H1 (cell line): ENCODE results near the gene OSR1. TPM values are rescaled to one million over a fixed set of nuclear protein-coding genes. Genes with fewer than 3 reads are reported as not detected.

Experiments used
- CTCF ChIA-PET: fragments of 300-600 bp; sonication (Branson Sonifier 250); formaldehyde crosslinking; loops from one replicate; lab custom pipeline; 2021; ENCODE audit not compliant: partially characterized antibody; lab: Charles Lee
- POLR2A ChIA-PET: fragments of 300-600 bp; sonication (Branson Sonifier 250); formaldehyde crosslinking; loops from one replicate; lab custom pipeline; 2021; ENCODE audit warnings: inconsistent platforms; ENCODE audit not compliant: partially characterized antibody; lab: Charles Lee
- DNase-seq, 2 experiments: peaks; one replicate each; pipeline versions ENCODE4 v3.0.0 to v3.0.0-alpha.2; 2010 to 2022; ENCODE audit warnings: low spot score in 2 of 2, low read depth in 1 of 2, mixed read lengths in 1 of 2
- FAIRE-seq: peaks from 2 replicates; lab custom pipeline; 2011; peaks lifted over from hg19 to GRCh38; lab: Jason Lieb, UNC
- H2AFZ ChIP-seq: 2 replicates; pipeline ENCODE4 v1.8.1; 2012; ENCODE audit warnings: low read length, inconsistent platforms
- H2AK5ac ChIP-seq: 2 replicates; pipeline ENCODE4 v1.6.1; 2013; ENCODE audit warnings: low read depth, low read length
- H2BK120ac ChIP-seq: replicated peaks from 2 replicates; pipeline ENCODE3; 2013; ENCODE audit warnings: low read depth, low read length, inconsistent platforms
- H2BK12ac ChIP-seq: 2 replicates; pipeline ENCODE4 v1.6.1; 2013; ENCODE audit warnings: low read depth, low read length
- H2BK15ac ChIP-seq: 2 replicates; pipeline ENCODE4 v1.6.1; 2013; ENCODE audit warnings: low read length
- H2BK20ac ChIP-seq: 2 replicates; pipeline ENCODE4 v1.6.1; 2013; ENCODE audit warnings: low read length
- H2BK5ac ChIP-seq: 2 replicates; pipeline ENCODE4 v1.6.1; 2013; ENCODE audit warnings: low read depth, low read length
- H3K14ac ChIP-seq: 2 replicates; pipeline ENCODE4 v1.6.1; 2013; ENCODE audit warnings: inconsistent platforms; ENCODE audit not compliant: insufficient read length
- H3K18ac ChIP-seq: 2 replicates; pipeline ENCODE4 v1.6.1; 2013; ENCODE audit warnings: low read length; ENCODE audit errors: extremely low read depth
- H3K23ac ChIP-seq: 2 replicates; pipeline ENCODE4 v1.6.1; 2013; ENCODE audit warnings: inconsistent platforms; ENCODE audit not compliant: insufficient read length
- H3K23me2 ChIP-seq: 2 replicates; pipeline ENCODE4 v1.6.1; 2013; ENCODE audit warnings: low read depth, low read length
- H3K27ac ChIP-seq: 2 replicates; pipeline ENCODE4 v1.6.1; 2011; ENCODE audit warnings: low read depth, low read length, inconsistent platforms
- H3K27me3 ChIP-seq, 4 experiments: replicated peaks in 1 of 4; 1 replicate in 1 of 4; 2 replicates in 3 of 4; pipeline versions ENCODE4 v1.6.1 to v1.8.1; 2011 to 2013; ENCODE audit warnings: low read length in 3 of 4, mild to moderate bottlenecking in 3 of 4, inconsistent platforms in 2 of 4, mixed read lengths in 2 of 4, moderate library complexity in 1 of 4; ENCODE audit not compliant: control insufficient read depth in 3 of 4, insufficient read depth in 3 of 4; ENCODE audit errors: extremely low read depth in 1 of 4
- H3K36me3 ChIP-seq, 4 experiments: 2 replicates each; pipeline versions ENCODE4 v1.6.1 to v1.8.1; 2011 to 2013; ENCODE audit warnings: mild to moderate bottlenecking in 4 of 4, low read length in 3 of 4, moderate library complexity in 2 of 4, control low read depth in 1 of 4, inconsistent platforms in 1 of 4; ENCODE audit not compliant: insufficient read depth in 4 of 4, control insufficient read depth in 2 of 4
- H3K4ac ChIP-seq: replicated peaks from 2 replicates; pipeline ENCODE3; 2013; ENCODE audit warnings: low read length, low read depth, mixed read lengths, inconsistent platforms; ENCODE audit not compliant: insufficient read length
- H3K4me1 ChIP-seq, 4 experiments: replicated peaks in 1 of 4; 1 replicate in 1 of 4; 2 replicates in 3 of 4; pipeline versions ENCODE4 v1.6.1 to v1.8.1; 2011 to 2013; ENCODE audit warnings: low read length in 3 of 4, inconsistent platforms in 2 of 4, mixed read lengths in 1 of 4; ENCODE audit not compliant: insufficient read depth in 4 of 4, control insufficient read depth in 3 of 4
- H3K4me2 ChIP-seq, 2 experiments: 2 replicates each; pipeline versions ENCODE4 v1.6.1 to v1.8.1; 2011 to 2013; ENCODE audit warnings: low read depth in 2 of 2, low read length in 2 of 2, control low read depth in 1 of 2, inconsistent platforms in 1 of 2, mild to moderate bottlenecking in 1 of 2; ENCODE audit not compliant: insufficient read depth in 1 of 2
- H3K4me3 ChIP-seq, 4 experiments: fragments of 200-600, 300-600 bp in 1 of 4; sonication (generic), shearing (Covaris generic), sonication (Bioruptor Twin) in 1 of 4; 2 replicates each; pipeline versions ENCODE4 v1.5.1 to v1.8.1; 2011 to 2016; ENCODE audit warnings: low read length in 4 of 4, low read depth in 3 of 4, control low read depth in 2 of 4, inconsistent platforms in 2 of 4, mild to moderate bottlenecking in 2 of 4, mixed read lengths in 1 of 4, moderate library complexity in 1 of 4; ENCODE audit not compliant: insufficient read depth in 2 of 4; ENCODE audit errors: extremely low read depth in 1 of 4
- H3K56ac ChIP-seq: replicated peaks from 2 replicates; pipeline ENCODE3; 2013; ENCODE audit warnings: low read depth, mild to moderate bottlenecking, mixed read lengths, low read length, inconsistent platforms; ENCODE audit not compliant: insufficient read length
- H3K79me1 ChIP-seq: 2 replicates; pipeline ENCODE4 v1.6.1; 2013; ENCODE audit warnings: low read depth, low read length, control low read depth
- H3K79me2 ChIP-seq, 2 experiments: 2 replicates each; pipeline versions ENCODE4 v1.6.1 to v1.8.1; 2012 to 2013; ENCODE audit warnings: low read length in 2 of 2, mild to moderate bottlenecking in 2 of 2, inconsistent platforms in 1 of 2; ENCODE audit not compliant: insufficient read depth in 2 of 2, control insufficient read depth in 1 of 2
- H3K9ac ChIP-seq, 4 experiments: replicated peaks in 1 of 4; 1 replicate in 1 of 4; 2 replicates in 3 of 4; pipeline versions ENCODE4 v1.6.1 to v1.8.1; 2011 to 2013; ENCODE audit warnings: low read depth in 3 of 4, low read length in 3 of 4, control low read depth in 2 of 4, mild to moderate bottlenecking in 2 of 4, moderate library complexity in 2 of 4, inconsistent platforms in 1 of 4; ENCODE audit errors: extremely low read depth in 1 of 4
- H3K9me3 ChIP-seq, 2 experiments: 2 replicates each; pipeline versions ENCODE4 v1.6.1 to v1.8.1; 2012 to 2013; ENCODE audit warnings: mild to moderate bottlenecking in 2 of 2, moderate library complexity in 2 of 2, control low read depth in 1 of 2, inconsistent platforms in 1 of 2, low read depth in 1 of 2, low read length in 1 of 2, mixed read lengths in 1 of 2; ENCODE audit not compliant: insufficient read depth in 2 of 2
- H4K20me1 ChIP-seq, 2 experiments: replicated peaks in 1 of 2; 2 replicates each; pipeline versions ENCODE3 to v1.8.1; 2011 to 2013; ENCODE audit warnings: inconsistent platforms in 2 of 2, low read length in 2 of 2, mild to moderate bottlenecking in 1 of 2; ENCODE audit not compliant: insufficient read depth in 2 of 2, control insufficient read depth in 1 of 2
- H4K5ac ChIP-seq: 2 replicates; pipeline ENCODE4 v1.6.1; 2013; ENCODE audit warnings: low read length, low read depth, mixed read lengths, inconsistent platforms; ENCODE audit not compliant: insufficient read length
- H4K8ac ChIP-seq: 2 replicates; pipeline ENCODE4 v1.8.0; 2013; ENCODE audit warnings: mild to moderate bottlenecking, moderate library complexity, low read length, inconsistent platforms; ENCODE audit not compliant: insufficient read depth; ENCODE audit errors: extremely low read depth
- H4K91ac ChIP-seq: replicated peaks from 2 replicates; pipeline ENCODE3; 2013; ENCODE audit warnings: low read length, mixed read lengths, inconsistent platforms; ENCODE audit not compliant: insufficient read length
- BCL11A ChIP-seq, 2 experiments: IDR thresholded peaks; one replicate each; pipeline ENCODE4 v1.6.1; 2011; ENCODE audit warnings: low read depth in 2 of 2, low read length in 2 of 2, mild to moderate bottlenecking in 2 of 2
- EZH2 ChIP-seq: fragments of 200-600 bp; sonication (generic); IDR thresholded peaks from 2 replicates; pipeline ENCODE4 v1.7.1; 2012; ENCODE audit warnings: low read depth, mild to moderate bottlenecking, moderate library complexity, low read length, inconsistent platforms; ENCODE audit not compliant: severe bottlenecking
- KDM4A ChIP-seq: IDR thresholded peaks from one replicate; pipeline ENCODE4 v1.7.1; 2012; ENCODE audit warnings: low read depth, mild to moderate bottlenecking, moderate library complexity, low read length, inconsistent platforms; ENCODE audit not compliant: severe bottlenecking
- POLR2AphosphoS5 ChIP-seq: IDR thresholded peaks from 2 replicates; pipeline ENCODE4 v1.6.1; 2011; ENCODE audit warnings: low read depth, low read length
- SIRT6 ChIP-seq: IDR thresholded peaks from one replicate; pipeline ENCODE4 v1.7.1; 2012; ENCODE audit warnings: low read length, inconsistent platforms
- SUZ12 ChIP-seq: fragments of 200-600 bp; sonication (generic); IDR thresholded peaks from 2 replicates; pipeline ENCODE4 v1.6.1; 2012; ENCODE audit warnings: mild to moderate bottlenecking, inconsistent platforms, low read length, moderate library complexity, mixed read lengths
- WGBS, 2 experiments: shearing (Covaris generic) in 1 of 2; methylation state at CpG; one replicate each; pipeline versions ENCODE4 v1.1.6 to v1.1.7; 2013 to 2015; ENCODE audit warnings: low lambda C conversion rate in 2 of 2, mixed read lengths in 2 of 2, inconsistent platforms in 1 of 2, low coverage in 1 of 2, missing lambda C conversion rate in 1 of 2; ENCODE audit not compliant: insufficient replicate concordance in 2 of 2, insufficient coverage in 1 of 2, insufficient read length in 1 of 2; ENCODE audit errors: extremely low coverage in 1 of 2, missing lambda C conversion rate in 1 of 2; 5-methylcytosine and 5-hydroxymethylcytosine counted together
- polyA plus RNA-seq, 7 experiments: library from polyadenylated mRNA; depleted of rRNA in 3 of 7; stranded (reverse) in 5 of 7; unstranded in 2 of 7; fragments of >200 nt in 5 of 7; fragments of 200-250 nt in 2 of 7; gene quantifications; 1 replicate in 5 of 7; 2 replicates in 1 of 7; 4 replicates in 1 of 7; pipeline versions ENCODE4 v1.2.1 to v1.2.3, GENCODE V29; 2011 to 2013; ENCODE audit warnings: missing spikeins in 2 of 7, mixed read lengths in 2 of 7
- total RNA-seq: library from RNA; stranded (reverse); fragmentation: NEBNext Ultra II Directional; extraction: Animal tissue kit (Norgen Biotek cat#: 25700); gene quantifications from 2 replicates; pipeline ENCODE4 v1.2.1, GENCODE V29; 2021

OSR1 gene
- total and polyA plus RNA-seq, 2 of the 8 experiments (the other 6 are each of a cell fraction or from before 2014, with no cell fraction given), result 0.05 to 0.22 TPM

GRCh38 chr2:19355931-19356544 lies 2.4 kb downstream of the OSR1 start:
- peaks cover 96 to 99% (median 98%) of the 10 kb centered on the region in 4 experiments for H3K27me3 ChIP-seq
- no peak overlapping the region for H3K27ac ChIP-seq
- H2BK120ac ChIP-seq, result no peak overlapping the region
- FAIRE-seq, result no peak
- no peak overlapping the region for H2AFZ ChIP-seq
- 0 out of 8 replicates have a peak, but pooled peaks cover 0 to 6% (median 0%) of the 10 kb centered on the region in 4 experiments for H3K36me3 ChIP-seq
- no peak overlapping the region for H3K14ac ChIP-seq
- H4K5ac ChIP-seq, result no peak overlapping the region
- H3K18ac ChIP-seq, result no peak overlapping the region; the same call in 1 of the 2 replicates
- peak overlapping the region in 2 of 4 experiments; percentile 14 to 59; a peak in 3 of 8 replicates for H3K4me3 ChIP-seq
- no peak overlapping the region for H3K56ac ChIP-seq
- no peak overlapping the region for H2BK12ac ChIP-seq
- H3K23me2 ChIP-seq, result no peaks in the 10 kb centered on the region; the same call in 1 of the 2 replicates
- H2BK20ac ChIP-seq, result no peak overlapping the region
- H4K8ac ChIP-seq, result no peak overlapping the region
- H3K9me3 ChIP-seq, result no peaks in the 10 kb centered on the region
- no peak overlapping the region for H3K23ac ChIP-seq
- no peaks in the 10 kb centered on the region; the same call in 1 of the 2 replicates for H3K79me1 ChIP-seq
- H2AK5ac ChIP-seq, result no peak overlapping the region
- peak overlapping the region; percentile 86 to 90 for H3K4me2 ChIP-seq
- H4K20me1 ChIP-seq, result peaks cover 25 to 50% of the 10 kb centered on the region in 2 experiments
- H4K91ac ChIP-seq, result no peak overlapping the region
- H3K4me1 ChIP-seq, result peaks cover 9 to 48% (median 25%) of the 10 kb centered on the region in 4 experiments
- POLR2A ChIA-PET, result interaction anchor here (0.5 kb wide), 1 partner anchor 559 kb away, joined by 3 read pairs; no protein-coding TSS in a partner anchor
- no peaks in the 10 kb centered on the region for H3K79me2 ChIP-seq
- H2BK5ac ChIP-seq, result no peak overlapping the region
- no peak overlapping the region for H3K4ac ChIP-seq
- H3K9ac ChIP-seq, result no peak overlapping the region
- TF ChIP-seq BCL11A (IDR thresholded peaks at IDR 0.05; ENCODE audit: low read depth in 2 of 2, low read length in 2 of 2) (no peak), EZH2 (no peak), SIRT6 (no peak), KDM4A (peak; percentile 8), POLR2AphosphoS5 (no peak), SUZ12 (peak; percentile 87; the same call in 1 of the 2 replicates)
- TF ChIP-seq, all 59 proteins: peak for 2
- DNase-seq, result no peak
- H2BK15ac ChIP-seq, result no peak overlapping the region
- CTCF ChIA-PET, result interaction anchor here (0.7 to 3.3 kb wide), 6 partner anchors 8 to 836 kb away, joined by 3 to 11 read pairs (median 6); no protein-coding TSS in a partner anchor
- 12% methylated on average over 26 of the region's 35 CpGs; no CpG with 5 or more reads in 1 of the 2 experiments for WGBS, 2 experiments
